HS-5 (cell line): Measurements from ENCODE around the gene AKR7A2.

Experiments
- DNase-seq: peaks from one replicate; pipeline ENCODE4 v3.0.0-alpha.2; 2012; ENCODE audit warnings: low read depth

The AKR7A2 gene

GRCh38 chr1:19325958-19326747 lies 14.2 kb upstream of the AKR7A2 start:
- no peak for DNase-seq

- no peak for DNase-seq
Observed at GRCh38 chr1:19325368-19325957, 13.5 kb upstream of the AKR7A2 start.

- DNase-seq, result no peak
Observed at GRCh38 chr1:19324665-19324990, 12.7 kb upstream of the AKR7A2 start.

DNA sequence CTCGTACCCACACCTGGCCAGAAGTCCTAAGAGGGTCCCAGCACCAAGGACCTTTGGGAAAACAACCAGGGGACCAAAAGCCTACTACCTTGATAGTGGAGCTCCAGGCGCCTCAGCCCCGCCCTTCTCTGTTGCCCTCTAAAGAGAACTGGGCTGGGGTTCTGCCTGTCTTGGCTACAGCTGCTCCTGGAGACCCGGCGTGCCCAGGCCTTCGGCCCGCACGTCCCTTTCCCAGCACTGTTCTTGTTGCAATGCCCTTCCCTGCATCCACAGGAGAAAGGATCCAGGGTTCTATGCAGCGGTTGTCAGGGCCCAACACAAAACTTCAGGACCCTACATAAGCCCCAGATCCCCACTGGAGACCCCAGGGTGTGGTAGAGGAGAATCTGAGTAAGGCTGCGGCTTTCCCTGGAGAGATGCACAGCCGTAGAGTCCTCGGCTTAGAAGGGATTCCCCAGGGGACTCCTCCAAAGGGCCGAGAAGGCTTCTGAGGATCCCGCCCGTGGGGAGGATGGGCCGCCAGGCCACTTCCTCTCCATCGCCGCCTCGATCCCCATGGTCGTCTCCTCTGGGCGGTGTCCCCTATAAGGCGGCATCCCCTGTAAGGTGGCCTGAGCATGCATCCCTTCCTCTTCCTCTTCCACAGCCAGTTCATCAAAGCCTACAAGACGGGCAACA lies 12.2 kb upstream of the AKR7A2 start:
- no peak for DNase-seq

GRCh38 chr1:19322481-19322880 lies 10.5 kb upstream of the AKR7A2 start:
- DNase-seq, result no peak

GRCh38 chr1:19321071-19321470 lies 9.1 kb upstream of the AKR7A2 start:
- no peak for DNase-seq

- no peak for DNase-seq
Observed at GRCh38 chr1:19319196-19319595, 7.3 kb upstream of the AKR7A2 start.

DNA sequence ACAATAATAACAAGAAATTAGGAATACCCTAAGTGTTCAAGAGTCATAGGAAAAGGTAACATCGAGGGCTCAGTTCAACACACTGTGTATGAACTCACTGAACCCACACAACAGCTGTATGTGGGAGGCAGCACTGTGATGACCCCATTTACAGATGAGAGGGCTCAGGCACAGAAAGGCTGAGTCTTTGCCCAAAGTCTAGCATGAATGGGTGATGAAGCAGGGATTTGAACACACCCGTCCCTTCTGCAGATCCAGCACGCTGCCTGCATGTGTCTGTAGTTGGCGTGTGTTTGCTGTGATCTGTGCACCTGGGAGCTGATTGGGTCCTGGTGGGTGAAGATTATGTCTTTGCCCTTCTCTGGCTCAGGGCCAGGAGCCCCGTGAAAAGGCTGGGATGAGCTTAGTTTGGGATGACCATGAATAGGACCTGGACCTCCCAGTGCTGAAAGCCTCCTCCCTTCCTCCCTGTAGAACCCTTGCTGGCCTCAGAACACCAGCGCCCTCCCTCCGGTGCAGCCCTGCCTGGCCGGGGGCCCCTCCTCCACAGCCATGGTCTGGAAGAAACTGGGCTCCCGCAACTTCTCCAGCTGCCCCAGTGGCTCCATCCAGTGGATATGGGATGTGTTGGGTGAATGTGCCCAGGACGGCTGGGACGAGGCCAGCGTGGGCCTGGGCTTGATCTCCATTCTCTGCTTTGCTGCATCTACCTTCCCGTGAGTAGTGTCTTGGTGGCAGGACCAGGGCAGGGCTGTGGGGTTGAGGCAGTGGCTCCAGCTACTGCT lies 5.4 kb upstream of the AKR7A2 start:
- DNase-seq, result no peak

DNA sequence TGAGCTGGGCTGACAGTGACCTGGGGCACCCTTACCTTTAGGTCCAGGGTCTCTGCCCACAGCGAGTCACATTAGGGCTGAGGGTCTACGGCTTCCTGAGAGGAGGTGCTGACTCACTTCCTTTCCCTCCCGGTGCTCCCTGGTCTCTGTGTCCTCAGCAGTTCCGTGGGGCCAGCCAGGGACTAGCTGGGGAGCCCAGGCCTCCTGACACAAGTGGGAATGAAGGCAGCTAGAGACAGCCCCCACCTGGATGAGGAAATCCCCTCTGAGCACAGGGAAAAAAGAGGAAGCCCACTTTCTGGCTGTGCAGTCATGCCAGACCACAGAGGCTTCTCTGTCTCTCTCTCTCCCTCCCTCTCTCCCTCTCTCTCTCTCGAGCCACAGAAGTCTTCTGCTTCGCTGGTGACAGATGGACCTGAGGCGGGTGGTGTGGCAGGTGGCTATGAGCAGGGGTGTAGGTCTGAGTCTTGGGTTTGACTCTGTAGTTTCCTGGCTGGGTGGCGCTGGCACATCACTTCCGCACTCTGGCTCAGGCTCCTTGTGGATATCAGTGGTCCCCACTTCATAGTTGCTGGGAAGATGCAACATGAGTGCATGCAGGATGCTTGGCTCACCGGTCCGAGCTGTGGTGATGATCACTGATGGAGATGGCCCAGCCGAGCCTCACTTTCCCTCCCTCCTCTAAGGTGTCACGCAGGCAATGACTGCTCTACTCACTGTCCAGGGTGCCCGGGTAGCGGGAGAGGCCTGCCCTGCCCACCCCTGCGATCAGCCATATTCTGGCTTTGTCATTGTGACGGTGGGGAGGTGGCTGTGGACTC lies 3.6 kb upstream of the AKR7A2 start:
- no peak for DNase-seq

DNA sequence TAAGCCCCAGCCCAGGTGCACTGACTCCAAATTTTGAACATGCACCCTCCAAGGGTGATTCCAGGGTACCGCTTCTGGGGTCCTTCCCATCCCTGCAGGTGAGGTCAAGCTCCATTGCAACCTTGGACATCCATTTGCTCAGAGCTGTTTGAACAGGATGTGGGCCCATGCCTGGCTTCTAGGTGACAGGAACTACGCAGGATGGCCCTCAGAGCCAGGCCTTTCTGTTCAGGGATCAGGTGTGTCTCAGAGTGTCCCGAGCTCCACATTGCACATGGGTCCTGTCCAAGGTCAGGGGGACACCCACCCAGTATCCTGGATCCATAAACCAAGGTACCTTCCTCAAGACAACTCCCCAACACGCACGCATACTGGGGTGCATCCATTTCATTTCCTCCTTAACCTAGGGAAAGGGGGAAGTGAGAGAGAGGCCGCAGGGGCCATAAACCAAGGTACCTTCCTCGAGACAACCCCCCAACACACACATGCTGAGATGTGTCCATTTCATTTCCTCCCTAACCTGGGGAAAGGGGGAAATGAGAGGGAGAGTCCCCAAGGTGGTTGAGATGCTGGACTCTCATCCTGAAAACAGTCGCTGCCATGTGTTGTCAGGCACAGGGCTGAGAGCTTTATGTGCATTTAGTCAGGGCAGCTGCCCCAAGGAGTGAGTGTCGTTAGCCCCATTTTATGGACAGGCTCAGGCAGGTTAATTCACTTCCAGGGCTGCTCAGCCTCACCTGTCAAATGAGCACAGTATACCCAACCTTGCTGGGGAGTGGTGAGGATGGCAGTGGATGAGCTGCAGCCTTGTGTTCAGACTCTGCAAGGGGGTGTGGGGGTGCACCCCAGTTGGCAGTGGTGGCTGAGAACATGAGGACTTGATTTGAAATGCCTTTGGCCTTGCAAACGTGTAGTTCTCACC lies 2.3 kb upstream of the AKR7A2 start:
- no peak for DNase-seq

DNA sequence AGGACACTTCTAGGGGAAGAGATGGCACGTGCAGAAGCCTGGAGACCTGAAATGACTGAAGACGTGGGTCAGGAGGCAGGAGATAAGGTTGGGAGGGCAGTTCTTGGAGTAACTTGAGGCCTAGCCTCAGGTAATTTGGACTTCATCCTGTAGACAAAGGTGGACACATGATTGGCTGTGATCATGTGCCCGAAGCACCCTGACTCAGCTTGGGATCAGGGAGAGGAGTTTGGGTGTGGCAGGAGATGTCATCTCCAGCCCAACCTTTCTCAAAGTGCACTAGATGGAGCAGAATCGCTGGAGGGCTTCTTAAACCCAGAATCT lies 1.7 kb upstream of the AKR7A2 start:
- no peak for DNase-seq

- DNase-seq, result no peak
Observed at GRCh38 chr1:19312782-19313635, 1.1 kb upstream of the AKR7A2 start.

DNA sequence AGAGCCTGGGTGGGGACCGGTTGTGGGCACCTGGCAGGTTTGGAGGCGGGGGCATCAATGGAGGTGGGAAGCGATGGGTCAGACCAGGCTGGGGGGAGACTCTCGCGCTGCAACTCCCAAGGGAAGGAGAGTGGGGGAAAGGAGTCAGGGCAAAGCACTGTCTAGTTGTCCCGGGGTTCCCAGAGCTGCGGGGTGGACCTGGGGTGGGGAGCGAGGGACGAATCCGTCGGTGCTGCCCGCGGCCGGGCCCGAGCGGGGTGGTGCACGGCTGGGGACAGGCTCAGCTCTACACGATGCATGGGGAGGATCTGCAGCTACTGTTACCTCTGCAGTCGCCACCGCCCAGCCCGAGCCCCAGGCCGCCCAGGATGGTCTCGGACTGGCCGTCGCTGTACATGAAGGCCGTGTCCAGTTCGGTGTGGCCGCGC lies 427 bp downstream of the AKR7A2 start:
- DNase-seq, result no peak

DNA sequence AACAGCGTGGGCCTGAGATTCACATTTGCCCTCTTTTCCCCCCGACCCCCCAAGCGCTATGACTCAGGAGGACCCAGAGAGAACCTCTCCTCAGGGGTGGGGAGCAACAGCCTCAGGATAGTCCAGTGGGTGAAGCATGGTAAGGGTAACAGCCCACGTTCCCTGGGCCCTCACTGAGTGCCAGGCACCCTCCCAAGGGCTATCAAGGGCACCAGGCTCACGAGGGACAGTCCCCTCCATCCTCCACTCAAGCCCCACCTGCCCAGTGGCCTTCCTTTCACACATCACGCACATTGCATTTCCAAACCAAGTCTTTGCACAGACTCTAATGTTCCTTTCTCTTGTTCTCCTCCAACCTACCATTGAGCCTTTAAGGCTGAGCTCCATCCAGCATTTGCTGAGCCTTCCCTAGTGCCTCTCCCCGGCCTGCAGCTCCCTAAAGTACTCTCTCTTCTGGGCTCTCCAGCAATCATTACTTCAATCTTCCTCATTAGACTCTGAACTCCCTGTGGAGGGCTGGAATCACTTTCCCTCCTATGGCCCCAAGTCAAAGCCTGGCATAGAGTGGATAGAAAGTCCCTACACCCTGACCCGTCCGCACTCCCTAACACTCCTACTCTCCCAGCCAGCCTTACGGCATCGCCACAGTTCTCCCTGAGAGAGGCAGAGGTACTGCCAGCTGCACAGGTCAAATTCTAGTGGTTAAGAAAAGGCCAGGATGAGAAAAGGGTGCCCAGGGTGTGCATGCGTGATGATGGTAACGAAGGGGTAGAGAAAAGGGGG lies 1.0 kb downstream of the AKR7A2 start:
- no peak for DNase-seq

DNA sequence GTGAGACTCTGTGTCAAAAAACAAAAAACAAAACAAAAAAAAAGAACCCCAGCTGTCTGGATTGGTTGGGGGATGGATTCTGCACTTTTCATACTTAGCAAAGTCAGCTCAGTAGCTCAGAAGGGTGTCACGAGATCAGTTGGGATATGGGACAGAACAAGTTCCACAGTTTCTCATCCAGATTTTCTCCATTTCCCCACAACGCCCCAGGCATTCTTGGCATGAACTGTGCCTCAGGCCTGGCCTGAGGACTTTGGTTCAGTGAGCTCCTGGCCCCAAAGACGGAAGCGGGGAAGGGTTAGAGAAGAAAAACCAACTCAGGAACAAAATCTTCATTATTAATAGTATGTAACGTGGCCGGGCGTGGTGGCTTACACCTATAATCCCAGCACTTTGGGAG lies 1.9 kb downstream of the AKR7A2 start:
- DNase-seq, result no peak

- DNase-seq, result peak; percentile 31
Observed at GRCh38 chr1:19309123-19309813, 2.7 kb downstream of the AKR7A2 start.

DNA sequence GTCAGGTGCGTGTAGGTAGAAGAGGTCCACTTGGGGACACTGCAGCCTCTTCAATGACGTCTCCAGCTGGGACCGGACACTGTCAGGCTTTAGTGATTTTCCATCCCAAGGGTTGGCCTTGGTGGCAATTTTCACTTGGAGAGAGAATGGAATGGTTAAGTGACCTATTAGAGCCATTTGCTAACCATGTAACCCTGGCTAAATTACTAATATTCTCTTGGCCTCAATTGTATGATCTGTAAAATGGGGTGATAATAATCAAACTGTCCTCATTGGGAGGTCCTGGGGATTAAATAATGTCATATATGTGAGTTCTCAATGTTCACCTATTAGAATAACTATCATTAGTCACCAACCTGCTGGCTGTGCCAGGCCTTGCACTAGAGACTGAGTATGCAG lies 3.4 kb downstream of the AKR7A2 start:
- DNase-seq, result no peak

GRCh38 chr1:19307794-19308508 lies 4.0 kb downstream of the AKR7A2 start:
- DNase-seq, result no peak
